SK-N-SH treated with all-trans-retinoic acid at 6 μM for 48 hours (cell line): ENCODE results near the gene TNS3.

ENCODE experiments used
- ATAC-seq: fragments of 200-7000 bp; cut with Tn5 transposase; 3 replicates; pipeline ENCODE4 v1.9.1; 2020; ENCODE audit warnings: mild to moderate bottlenecking, moderate library complexity
- ARNTL ChIP-seq: fragments of 450-650 bp; formaldehyde crosslinking; IDR thresholded peaks from 2 replicates; pipeline ENCODE4 v1.5.0; 2020; ENCODE audit warnings: low read depth, mild to moderate bottlenecking, moderate library complexity, borderline replicate concordance
- BACH2 ChIP-seq: fragments of 250-450 bp; sonication (Bioruptor Pico); IDR thresholded peaks from 2 replicates; pipeline ENCODE4 v1.9.0; 2021; ENCODE audit warnings: mild to moderate bottlenecking, borderline replicate concordance
- CREB5 ChIP-seq: fragments of 250-450 bp; sonication (Bioruptor Pico); IDR thresholded peaks from 2 replicates; pipeline ENCODE4 v1.5.1; 2020; ENCODE audit warnings: low read depth, mild to moderate bottlenecking, moderate library complexity
- CSRNP3 ChIP-seq: fragments of 250-450 bp; sonication (Bioruptor Pico); IDR thresholded peaks from 2 replicates; pipeline ENCODE4 v1.5.1; 2021; ENCODE audit warnings: mild to moderate bottlenecking, moderate library complexity
- ESRRG ChIP-seq: fragments of 250-450 bp; sonication (Bioruptor Pico); IDR thresholded peaks from 2 replicates; pipeline ENCODE4 v1.6.1; 2021; ENCODE audit warnings: mild to moderate bottlenecking
- ISL1 ChIP-seq: fragments of 250-450 bp; sonication (Bioruptor Pico); IDR thresholded peaks from 2 replicates; pipeline ENCODE4 v2.1.2; 2022; ENCODE audit warnings: mild to moderate bottlenecking, moderate library complexity
- OSR1 ChIP-seq: fragments of 250-450 bp; sonication (Bioruptor Pico); IDR thresholded peaks from 2 replicates; pipeline ENCODE4 v1.8.0; 2022; ENCODE audit warnings: moderate library complexity, mild to moderate bottlenecking, inconsistent platforms
- PATZ1 ChIP-seq: fragments of 250-450 bp; sonication (Bioruptor Pico); IDR thresholded peaks from 2 replicates; pipeline ENCODE4 v1.8.0; 2020; ENCODE audit warnings: mild to moderate bottlenecking, moderate library complexity, borderline replicate concordance
- POU6F1 ChIP-seq: fragments of 250-450 bp; sonication (Bioruptor Pico); IDR thresholded peaks from 2 replicates; pipeline ENCODE4 v1.8.0; 2021; ENCODE audit warnings: low read depth, mild to moderate bottlenecking, moderate library complexity, borderline replicate concordance
- PPARA ChIP-seq: fragments of 250-450 bp; sonication (Bioruptor Pico); IDR thresholded peaks from 2 replicates; pipeline ENCODE4 v1.5.0; 2020; ENCODE audit warnings: mild to moderate bottlenecking, borderline replicate concordance
- SNAI2 ChIP-seq: fragments of 250-450 bp; sonication (Bioruptor Pico); IDR thresholded peaks from 2 replicates; pipeline ENCODE4 v1.5.0; 2020; ENCODE audit warnings: mild to moderate bottlenecking, moderate library complexity
- TCF4 ChIP-seq: fragments of 250-450 bp; sonication (Bioruptor Pico); IDR thresholded peaks from 2 replicates; pipeline ENCODE4 v1.8.0; 2021; ENCODE audit warnings: mild to moderate bottlenecking, moderate library complexity, borderline replicate concordance
- TSHZ2 ChIP-seq: fragments of 250-450 bp; sonication (Bioruptor Pico); IDR thresholded peaks from 2 replicates; pipeline ENCODE4 v1.5.0; 2020; ENCODE audit warnings: mild to moderate bottlenecking, moderate library complexity
- ZC3H10 ChIP-seq: fragments of 250-450 bp; sonication (Bioruptor Pico); IDR thresholded peaks from 2 replicates; pipeline ENCODE4 v1.5.1; 2021; ENCODE audit warnings: mild to moderate bottlenecking, moderate library complexity
- ZFP3 ChIP-seq: fragments of 250-450 bp; sonication (Bioruptor Pico); IDR thresholded peaks from 2 replicates; pipeline ENCODE4 v1.5.0; 2020; ENCODE audit warnings: mild to moderate bottlenecking, moderate library complexity
- ZFP30 ChIP-seq: fragments of 450-650 bp; formaldehyde crosslinking; IDR thresholded peaks from 2 replicates; pipeline ENCODE4 v1.5.0; 2022; ENCODE audit warnings: mild to moderate bottlenecking, moderate library complexity
- ZNF565 ChIP-seq: fragments of 450-650 bp; formaldehyde crosslinking; conservative IDR thresholded peaks from 2 replicates; pipeline ENCODE4 v1.5.0; 2020; ENCODE audit warnings: low read depth, mild to moderate bottlenecking, moderate library complexity
- ZNF70 ChIP-seq: fragments of 450-650 bp; formaldehyde crosslinking; IDR thresholded peaks from 2 replicates; pipeline ENCODE4 v1.5.0; 2020; ENCODE audit warnings: mild to moderate bottlenecking, moderate library complexity
- ZNF8 ChIP-seq: fragments of 450-650 bp; formaldehyde crosslinking; IDR thresholded peaks from 2 replicates; pipeline ENCODE4 v1.5.0; 2020; ENCODE audit warnings: mild to moderate bottlenecking, moderate library complexity

Gene TNS3

GRCh38 chr7:47352394-47352968 is 229.4 kb downstream of the TNS3 start:
- no peak for TF ChIP-seq SNAI2 (CRISPR knock-in tag)
- TF ChIP-seq CSRNP3 (CRISPR knock-in tag) = no peak
- no peak for TF ChIP-seq ZFP30 (CRISPR knock-in tag)
- TF ChIP-seq ZNF70 (CRISPR knock-in tag) = no peak
- no peak for TF ChIP-seq TCF4 (CRISPR knock-in tag)
- no peak for TF ChIP-seq ARNTL (CRISPR knock-in tag)
- no peak for TF ChIP-seq PPARA (CRISPR knock-in tag)
- TF ChIP-seq PATZ1 = no peak
- no peak for TF ChIP-seq ZFP3 (CRISPR knock-in tag)
- no peak for TF ChIP-seq ZNF8 (CRISPR knock-in tag)
- TF ChIP-seq ISL1 (CRISPR knock-in tag) = no peak
- no peak for TF ChIP-seq CREB5 (CRISPR knock-in tag)
- no peak for TF ChIP-seq POU6F1
- no peak for TF ChIP-seq BACH2
- no peak for TF ChIP-seq OSR1 (CRISPR knock-in tag)
- TF ChIP-seq ZC3H10 (CRISPR knock-in tag) = no peak
- TF ChIP-seq ESRRG = no peak
- no peak for TF ChIP-seq ZNF565
- no peak for ATAC-seq

- TF ChIP-seq ZFP30 (CRISPR knock-in tag) (no peak), ZC3H10 (CRISPR knock-in tag) (no peak)
- TF ChIP-seq, all 23 proteins: peak for 0
Measured at GRCh38 chr7:47351233-47352154, 230.4 kb downstream of the TNS3 start.

GRCh38 chr7:47350425-47350824 is 231.5 kb downstream of the TNS3 start:
- TF ChIP-seq ZNF8 (CRISPR knock-in tag) (no peak), ZFP30 (CRISPR knock-in tag) (no peak), SNAI2 (CRISPR knock-in tag) (no peak), BACH2 (no peak), CREB5 (CRISPR knock-in tag) (no peak), TSHZ2 (no peak), PPARA (CRISPR knock-in tag) (no peak), ZNF565 (no peak)
- ATAC-seq = no peak

More at GRCh38 chr7:47351233-47352154, 230.4 kb downstream of the TNS3 start:
- 0 out of 3 replicates have a peak, but pooled peaks have one; percentile 6 for ATAC-seq
